Panc1 (cell line): Measurements from ENCODE around the gene C4orf17. TPM values are rescaled to one million over a fixed set of nuclear protein-coding genes. Genes with fewer than 3 reads are reported as not detected.

ENCODE experiments used
- ATAC-seq: fragments of 200-7000 bp; cut with Tn5 transposase; 2 replicates; pipeline ENCODE4 v1.9.1; 2020; ENCODE audit warnings: mild to moderate bottlenecking, moderate library complexity
- Bru-seq: library from RNA; stranded (reverse); fragments of 400-500 nt; gene quantifications from one replicate; lab custom pipeline; 2021; lab: Mats Ljungman, UMichigan
- BruChase-seq, 2 experiments: library from RNA; stranded (reverse); fragments of 400-500 nt; gene quantifications; one replicate each; lab custom pipeline; 2021; lab: Mats Ljungman, UMichigan
- BruUV-seq: library from RNA; stranded (reverse); fragments of 400-500 nt; replicated peaks from 2 replicates; lab custom pipeline; 2021; lab: Mats Ljungman, UMichigan
- CTCF ChIA-PET: fragments of 300-600 bp; sonication (Branson Sonifier 250); formaldehyde crosslinking; loops from one replicate; lab custom pipeline; 2022; ENCODE audit warnings: antibody characterized with exemption; lab: Charles Lee
- POLR2A ChIA-PET: fragments of 300-600 bp; sonication (Branson Sonifier 250); formaldehyde crosslinking; loops from one replicate; lab custom pipeline; 2022; ENCODE audit warnings: antibody characterized with exemption; lab: Charles Lee
- DNase-seq: peaks from one replicate; pipeline ENCODE4 v3.0.0-alpha.2; 2010; ENCODE audit warnings: low read depth, low spot score
- H3K27ac ChIP-seq: 2 replicates; pipeline ENCODE4 v1.5.1; 2011; ENCODE audit warnings: mild to moderate bottlenecking, low read length, inconsistent platforms
- H3K27me3 ChIP-seq: fragments of 200-500 bp; sonication (Bioruptor generic); 2 replicates; pipeline ENCODE4 v1.6.0; 2014; ENCODE audit warnings: low read length, inconsistent platforms; ENCODE audit not compliant: control insufficient read depth, insufficient read depth
- H3K36me3 ChIP-seq: fragments of 200-500 bp; sonication (Bioruptor generic); 2 replicates; pipeline ENCODE4 v1.5.1; 2014; ENCODE audit warnings: inconsistent platforms, mild to moderate bottlenecking, low read length, moderate library complexity; ENCODE audit not compliant: control insufficient read depth, insufficient read depth
- H3K4me1 ChIP-seq: 2 replicates; pipeline ENCODE4 v1.5.1; 2011; ENCODE audit warnings: inconsistent platforms, mild to moderate bottlenecking, low read length, moderate library complexity; ENCODE audit not compliant: control insufficient read depth, insufficient read depth
- H3K4me3 ChIP-seq, 2 experiments: 2 replicates each; pipeline ENCODE4 v1.5.1; 2011 to 2012; ENCODE audit warnings: low read depth in 2 of 2, low read length in 2 of 2, mild to moderate bottlenecking in 2 of 2, inconsistent platforms in 1 of 2, moderate library complexity in 1 of 2
- H3K9me3 ChIP-seq: fragments of 200-500 bp; sonication (Bioruptor generic); 2 replicates; pipeline ENCODE4 v1.5.1; 2014; ENCODE audit warnings: low read depth, mild to moderate bottlenecking, inconsistent platforms, low read length, moderate library complexity; ENCODE audit not compliant: control insufficient read depth, insufficient read depth
- CTCF ChIP-seq: fragments of 450-650 bp; IDR thresholded peaks from 2 replicates; pipeline ENCODE4 v1.5.1; 2017; ENCODE audit warnings: mild to moderate bottlenecking
- POLR2AphosphoS5 ChIP-seq: IDR thresholded peaks from 2 replicates; pipeline ENCODE4 v1.6.1; 2012; ENCODE audit warnings: mild to moderate bottlenecking, low read depth, low read length, moderate library complexity
- SIN3A ChIP-seq: IDR thresholded peaks from 2 replicates; pipeline ENCODE4 v1.6.1; 2012; ENCODE audit warnings: low read depth, mild to moderate bottlenecking, low read length, moderate library complexity, borderline replicate concordance; ENCODE audit not compliant: insufficient read depth
- TCF7L2 ChIP-seq: IDR thresholded peaks from 2 replicates; pipeline ENCODE4 v1.6.1; 2011; ENCODE audit warnings: mild to moderate bottlenecking, low read depth, low read length, inconsistent platforms
- in situ Hi-C: cut with HindIII; loops from 2 replicates; pipeline ENCODE4 v1.10.0; 2016; ENCODE audit warnings: low sequenced_read_pairs, low pct_unique_long_range_greater_than_20kb
- intact Hi-C: fragments of 100-400 bp; cut with micrococcal nuclease; formaldehyde crosslinking; loops from one replicate; pipeline ENCODE4 v1.10.0; 2022; ENCODE audit not compliant: unreplicated experiment
- long read RNA-seq: library from polyadenylated mRNA; unstranded; transcript quantifications from one replicate; pipeline ENCODE4 v2.0.0, GENCODE V29; 2021; ENCODE audit not compliant: unreplicated experiment
- polyA plus RNA-seq: library from polyadenylated mRNA; unstranded; fragments of >200 nt; gene quantifications from one replicate; pipeline ENCODE4 v1.2.1, GENCODE V29; 2012; ENCODE audit warnings: missing spikeins; ENCODE audit not compliant: insufficient read length
- total RNA-seq: library from RNA; stranded (reverse); gene quantifications from one replicate; pipeline ENCODE4 v1.2.1, GENCODE V29; 2021; ENCODE audit not compliant: unreplicated experiment
- TF ChIP-seq, protein P1 (sequence below), 2 experiments: IDR thresholded peaks; 2 replicates each; pipeline ENCODE4 v1.6.1; 2011 to 2012; ENCODE audit warnings: low read depth in 2 of 2, control low read depth in 1 of 2, low read length in 1 of 2, mild to moderate bottlenecking in 1 of 2, moderate library complexity in 1 of 2; ENCODE audit not compliant: insufficient read depth in 1 of 2

C4orf17 gene
- total RNA-seq (not detected), Bru-seq, nascent RNA (percentile 3 among the genes with signal in this experiment), BruChase-seq, experiment 1, labeled RNA remaining after a 2-hour chase (not detected), BruChase-seq, experiment 2, labeled RNA remaining after a 6-hour chase (not detected)
- polyA plus RNA-seq = not detected
- long read RNA-seq = 0 reads

- in situ Hi-C loops (no loop called here), intact Hi-C loops (no loop called here)
- ATAC-seq (no peak), DNase-seq (no peak)
- no peak for TF ChIP-seq POLR2AphosphoS5
- TF ChIP-seq TCF7L2 = no peak
- TF ChIP-seq SIN3A = no peak
- no peak for TF ChIP-seq CTCF
- TF ChIP-seq, protein P1, sequence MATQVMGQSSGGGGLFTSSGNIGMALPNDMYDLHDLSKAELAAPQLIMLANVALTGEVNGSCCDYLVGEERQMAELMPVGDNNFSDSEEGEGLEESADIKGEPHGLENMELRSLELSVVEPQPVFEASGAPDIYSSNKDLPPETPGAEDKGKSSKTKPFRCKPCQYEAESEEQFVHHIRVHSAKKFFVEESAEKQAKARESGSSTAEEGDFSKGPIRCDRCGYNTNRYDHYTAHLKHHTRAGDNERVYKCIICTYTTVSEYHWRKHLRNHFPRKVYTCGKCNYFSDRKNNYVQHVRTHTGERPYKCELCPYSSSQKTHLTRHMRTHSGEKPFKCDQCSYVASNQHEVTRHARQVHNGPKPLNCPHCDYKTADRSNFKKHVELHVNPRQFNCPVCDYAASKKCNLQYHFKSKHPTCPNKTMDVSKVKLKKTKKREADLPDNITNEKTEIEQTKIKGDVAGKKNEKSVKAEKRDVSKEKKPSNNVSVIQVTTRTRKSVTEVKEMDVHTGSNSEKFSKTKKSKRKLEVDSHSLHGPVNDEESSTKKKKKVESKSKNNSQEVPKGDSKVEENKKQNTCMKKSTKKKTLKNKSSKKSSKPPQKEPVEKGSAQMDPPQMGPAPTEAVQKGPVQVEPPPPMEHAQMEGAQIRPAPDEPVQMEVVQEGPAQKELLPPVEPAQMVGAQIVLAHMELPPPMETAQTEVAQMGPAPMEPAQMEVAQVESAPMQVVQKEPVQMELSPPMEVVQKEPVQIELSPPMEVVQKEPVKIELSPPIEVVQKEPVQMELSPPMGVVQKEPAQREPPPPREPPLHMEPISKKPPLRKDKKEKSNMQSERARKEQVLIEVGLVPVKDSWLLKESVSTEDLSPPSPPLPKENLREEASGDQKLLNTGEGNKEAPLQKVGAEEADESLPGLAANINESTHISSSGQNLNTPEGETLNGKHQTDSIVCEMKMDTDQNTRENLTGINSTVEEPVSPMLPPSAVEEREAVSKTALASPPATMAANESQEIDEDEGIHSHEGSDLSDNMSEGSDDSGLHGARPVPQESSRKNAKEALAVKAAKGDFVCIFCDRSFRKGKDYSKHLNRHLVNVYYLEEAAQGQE (IDR thresholded peaks at IDR 0.05; ENCODE audit: insufficient read depth in 1 of 2, low read depth in 2 of 2, low read length in 1 of 2) = no peak
- POLR2A ChIA-PET = no interaction called here
- Histone ChIP-seq H3K27ac (no peak within 1 kb of the TSS), H3K27me3 (no peaks in the 10 kb centered on the region), H3K36me3 (no peaks in the 10 kb centered on the region), H3K4me3 (no peak within 1 kb of the TSS), H3K9me3 (no peaks in the 10 kb centered on the region), H3K4me1 (no peaks in the 10 kb centered on the region)
- CTCF ChIA-PET = interaction anchor here (0.5 kb wide), 1 partner anchor 150 kb away, joined by 3 read pairs; no protein-coding TSS in a partner anchor
- BruUV-seq = no TSS peak
These were observed at the start of gene C4orf17 for GRCh38 chr4:99510721-99511120. Gene C4orf17, plus strand, starts transcription at chr4:99511021. Its CDS starts 2,061 bp downstream, at chr4:99513082.

GRCh38 chr4:99461623-99462401 lies 49.0 kb upstream of the C4orf17 start:
- no peak overlapping the region for H3K27ac ChIP-seq
- CTCF ChIA-PET = no interaction called here
- no peaks in the 10 kb centered on the region for H3K36me3 ChIP-seq
- in situ Hi-C loops = no loop called here
- no peaks in the 10 kb centered on the region for H3K9me3 ChIP-seq
- POLR2A ChIA-PET = no interaction called here
- TF ChIP-seq, protein P1 (IDR thresholded peaks at IDR 0.05; ENCODE audit: insufficient read depth in 1 of 2, low read depth in 2 of 2, low read length in 1 of 2) = no peak
- TF ChIP-seq CTCF (no peak), SIN3A (no peak), POLR2AphosphoS5 (no peak), TCF7L2 (no peak)
- DNase-seq (no peak), ATAC-seq (no peak)
- no TSS peak for BruUV-seq
- H3K4me3 ChIP-seq = no peak overlapping the region
- H3K27me3 ChIP-seq = no peaks in the 10 kb centered on the region; the same call in 1 of the 2 replicates
- H3K4me1 ChIP-seq = no peaks in the 10 kb centered on the region
- intact Hi-C loops = loop anchor here (2.0 to 5.0 kb wide), 2 partner anchors 50 to 343 kb away; no protein-coding TSS in a partner anchor
